Panc1 (cell line): Measurements from ENCODE around the gene SEPTIN8. TPM values are rescaled to one million over a fixed set of nuclear protein-coding genes. Genes with fewer than 3 reads are reported as not detected.

Experiments
- ATAC-seq: fragments of 200-7000 bp; cut with Tn5 transposase; 2 replicates; pipeline ENCODE4 v1.9.1; 2020; ENCODE audit warnings: mild to moderate bottlenecking, moderate library complexity
- BruUV-seq: library from RNA; stranded (reverse); fragments of 400-500 nt; replicated peaks from 2 replicates; lab custom pipeline; 2021; lab: Mats Ljungman, UMichigan
- CTCF ChIA-PET: fragments of 300-600 bp; sonication (Branson Sonifier 250); formaldehyde crosslinking; loops from one replicate; lab custom pipeline; 2022; ENCODE audit warnings: antibody characterized with exemption; lab: Charles Lee
- POLR2A ChIA-PET: fragments of 300-600 bp; sonication (Branson Sonifier 250); formaldehyde crosslinking; loops from one replicate; lab custom pipeline; 2022; ENCODE audit warnings: antibody characterized with exemption; lab: Charles Lee
- DNase-seq: peaks from one replicate; pipeline ENCODE4 v3.0.0-alpha.2; 2010; ENCODE audit warnings: low read depth, low spot score
- H3K27ac ChIP-seq: 2 replicates; pipeline ENCODE4 v1.5.1; 2011; ENCODE audit warnings: mild to moderate bottlenecking, low read length, inconsistent platforms
- H3K27me3 ChIP-seq: fragments of 200-500 bp; sonication (Bioruptor generic); 2 replicates; pipeline ENCODE4 v1.6.0; 2014; ENCODE audit warnings: low read length, inconsistent platforms; ENCODE audit not compliant: control insufficient read depth, insufficient read depth
- H3K36me3 ChIP-seq: fragments of 200-500 bp; sonication (Bioruptor generic); 2 replicates; pipeline ENCODE4 v1.5.1; 2014; ENCODE audit warnings: inconsistent platforms, mild to moderate bottlenecking, low read length, moderate library complexity; ENCODE audit not compliant: control insufficient read depth, insufficient read depth
- H3K4me1 ChIP-seq: 2 replicates; pipeline ENCODE4 v1.5.1; 2011; ENCODE audit warnings: inconsistent platforms, mild to moderate bottlenecking, low read length, moderate library complexity; ENCODE audit not compliant: control insufficient read depth, insufficient read depth
- H3K4me3 ChIP-seq, 2 experiments: 2 replicates each; pipeline ENCODE4 v1.5.1; 2011 to 2012; ENCODE audit warnings: low read depth in 2 of 2, low read length in 2 of 2, mild to moderate bottlenecking in 2 of 2, inconsistent platforms in 1 of 2, moderate library complexity in 1 of 2
- H3K9me3 ChIP-seq: fragments of 200-500 bp; sonication (Bioruptor generic); 2 replicates; pipeline ENCODE4 v1.5.1; 2014; ENCODE audit warnings: low read depth, mild to moderate bottlenecking, inconsistent platforms, low read length, moderate library complexity; ENCODE audit not compliant: control insufficient read depth, insufficient read depth
- CTCF ChIP-seq: fragments of 450-650 bp; IDR thresholded peaks from 2 replicates; pipeline ENCODE4 v1.5.1; 2017; ENCODE audit warnings: mild to moderate bottlenecking
- POLR2AphosphoS5 ChIP-seq: IDR thresholded peaks from 2 replicates; pipeline ENCODE4 v1.6.1; 2012; ENCODE audit warnings: mild to moderate bottlenecking, low read depth, low read length, moderate library complexity
- REST ChIP-seq, 2 experiments: IDR thresholded peaks; 2 replicates each; pipeline ENCODE4 v1.6.1; 2011 to 2012; ENCODE audit warnings: low read depth in 2 of 2, control low read depth in 1 of 2, low read length in 1 of 2, mild to moderate bottlenecking in 1 of 2, moderate library complexity in 1 of 2; ENCODE audit not compliant: insufficient read depth in 1 of 2
- SIN3A ChIP-seq: IDR thresholded peaks from 2 replicates; pipeline ENCODE4 v1.6.1; 2012; ENCODE audit warnings: low read depth, mild to moderate bottlenecking, low read length, moderate library complexity, borderline replicate concordance; ENCODE audit not compliant: insufficient read depth
- TCF7L2 ChIP-seq: IDR thresholded peaks from 2 replicates; pipeline ENCODE4 v1.6.1; 2011; ENCODE audit warnings: mild to moderate bottlenecking, low read depth, low read length, inconsistent platforms
- in situ Hi-C: cut with HindIII; loops from 2 replicates; pipeline ENCODE4 v1.10.0; 2016; ENCODE audit warnings: low sequenced_read_pairs, low pct_unique_long_range_greater_than_20kb
- intact Hi-C: fragments of 100-400 bp; cut with micrococcal nuclease; formaldehyde crosslinking; loops from one replicate; pipeline ENCODE4 v1.10.0; 2022; ENCODE audit not compliant: unreplicated experiment
- total RNA-seq: library from RNA; stranded (reverse); gene quantifications from one replicate; pipeline ENCODE4 v1.2.1, GENCODE V29; 2021; ENCODE audit not compliant: unreplicated experiment

The SEPTIN8 gene
- total RNA-seq, 1 experiment from 2014 or later: 22.8 TPM

- Histone ChIP-seq H3K4me1 (peaks cover 9% of the 10 kb centered on the region; the same call in 1 of the 2 replicates), H3K36me3 (no peaks in the 10 kb centered on the region), H3K27ac (no peak overlapping the region), H3K4me3 (no peak overlapping the region), H3K27me3 (no peaks in the 10 kb centered on the region), H3K9me3 (no peaks in the 10 kb centered on the region)
- intact Hi-C loops: loop anchor here (10.0 kb wide), 1 partner anchor 441 kb away; no protein-coding TSS in a partner anchor
- DNase-seq (no peak), ATAC-seq (no peak)
- POLR2A ChIA-PET: no interaction called here
- TF ChIP-seq TCF7L2 (no peak), SIN3A (no peak), POLR2AphosphoS5 (no peak), REST (IDR thresholded peaks at IDR 0.05; ENCODE audit: insufficient read depth in 1 of 2, low read depth in 2 of 2, low read length in 1 of 2) (no peak), CTCF (no peak)
- no TSS peak for BruUV-seq
- in situ Hi-C loops: no loop called here
- CTCF ChIA-PET: no interaction called here
Measured at GRCh38 chr5:132825834-132826391, 48.9 kb upstream of the SEPTIN8 start.

- ATAC-seq: no peak
- CTCF ChIA-PET: no interaction called here
- no peak overlapping the region for H3K4me3 ChIP-seq
Measured at GRCh38 chr5:132825033-132825833, 48.2 kb upstream of the SEPTIN8 start.

More at GRCh38 chr5:132825033-132825833, 48.2 kb upstream of the SEPTIN8 start:
- TF ChIP-seq TCF7L2 (no peak), CTCF (no peak), POLR2AphosphoS5 (no peak), SIN3A (no peak), REST (IDR thresholded peaks at IDR 0.05; ENCODE audit: insufficient read depth in 1 of 2, low read depth in 2 of 2, low read length in 1 of 2) (no peak)
- no peak for DNase-seq
- no peaks in the 10 kb centered on the region for H3K9me3 ChIP-seq
- in situ Hi-C loops: no loop called here
- no TSS peak for BruUV-seq
- no peak overlapping the region for H3K27ac ChIP-seq
- no peaks in the 10 kb centered on the region for H3K36me3 ChIP-seq
- peaks cover 16% of the 10 kb centered on the region for H3K4me1 ChIP-seq
- POLR2A ChIA-PET: no interaction called here
- no peaks in the 10 kb centered on the region for H3K27me3 ChIP-seq
- intact Hi-C loops: loop anchor here (10.0 kb wide), 1 partner anchor 440 kb away; no protein-coding TSS in a partner anchor
